GM18507 (cell line): Measurements from ENCODE around the gene DYNC2LI1.
A peak's percentile ranks its signal among the peaks of the same experiment; 100 is the strongest.

Experiments
- DNase-seq: peaks from one replicate; pipeline ENCODE4 v3.0.0; 2011; ENCODE audit warnings: low read depth; ENCODE audit not compliant: insufficient read length; ENCODE audit errors: extremely low spot score
- FAIRE-seq: peaks from 2 replicates; lab custom pipeline; 2011; peaks lifted over from hg19 to GRCh38; lab: Jason Lieb, UNC

The DYNC2LI1 gene

DNA sequence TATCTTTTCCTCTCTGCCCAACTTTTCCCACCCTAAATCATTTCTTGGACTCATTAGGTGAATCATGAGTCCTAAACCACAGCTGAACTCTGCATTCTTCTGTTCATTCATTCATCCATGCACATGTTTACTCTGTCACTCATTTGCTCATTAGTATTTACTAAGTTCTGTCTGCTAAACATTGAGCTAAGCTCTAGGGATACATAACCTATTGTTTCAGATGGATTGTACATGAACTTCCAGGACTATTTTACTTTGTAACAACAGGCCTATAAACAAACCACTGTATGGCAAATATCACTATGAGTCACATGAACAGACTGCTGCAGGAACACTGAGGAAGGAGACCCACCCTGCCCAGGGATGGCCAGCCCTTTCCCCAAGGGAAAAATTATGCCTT is 14.6 kb upstream of the DYNC2LI1 start:
- FAIRE-seq (no peak), DNase-seq (no peak)

DNA sequence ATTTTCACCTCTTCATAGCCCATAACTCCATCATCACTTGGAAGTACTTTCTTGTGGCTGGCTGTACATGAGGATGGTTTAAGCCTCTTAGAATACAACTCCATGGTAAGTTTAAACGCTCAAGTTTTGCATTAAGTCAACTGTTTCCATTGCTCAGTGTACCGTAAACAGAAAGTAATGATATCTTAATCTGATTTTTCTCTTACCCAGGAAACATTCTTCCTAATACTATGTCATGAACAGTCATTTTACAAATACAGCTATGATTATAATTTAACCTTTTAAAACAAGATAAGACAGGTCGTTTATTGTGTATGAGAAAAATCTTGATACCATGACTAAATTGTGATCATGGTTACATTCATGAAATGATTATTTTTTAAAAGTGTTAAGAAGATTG is 11.6 kb upstream of the DYNC2LI1 start:
- DNase-seq (no peak), FAIRE-seq (no peak)

GRCh38 chr2:43763091-43763490 is 10.7 kb upstream of the DYNC2LI1 start:
- FAIRE-seq (no peak), DNase-seq (no peak)

DNA sequence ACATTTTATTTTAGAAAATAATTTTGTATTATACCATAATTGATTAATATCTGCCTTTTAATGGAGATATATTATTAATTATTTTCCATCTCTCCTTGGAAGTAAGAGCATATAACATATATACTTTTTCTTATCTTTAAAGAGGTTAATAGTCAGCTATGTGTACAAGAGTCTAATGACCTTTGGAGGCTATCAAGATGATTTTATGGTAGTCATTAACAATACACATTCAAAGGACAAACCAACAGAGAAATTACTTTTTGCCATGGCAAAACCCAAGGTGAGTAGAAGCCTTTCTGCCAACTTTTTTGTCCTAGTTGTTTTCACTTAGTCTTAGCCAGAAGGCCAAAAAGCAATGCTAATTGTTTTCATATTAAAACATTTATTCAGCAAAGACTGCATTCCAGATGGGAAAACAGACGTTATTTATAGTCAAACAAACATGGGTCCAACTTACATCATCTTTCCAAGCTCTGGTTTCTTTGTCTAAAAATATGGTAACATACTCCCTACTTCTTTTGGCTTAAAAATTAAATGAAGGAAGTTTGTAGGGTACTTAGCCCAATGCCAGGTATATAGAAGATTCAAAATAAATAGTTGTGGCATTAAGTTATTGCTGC is 9.6 kb upstream of the DYNC2LI1 start:
- FAIRE-seq (no peak), DNase-seq (no peak)

GRCh38 chr2:43766006-43766405 is 7.8 kb upstream of the DYNC2LI1 start:
- FAIRE-seq (no peak), DNase-seq (no peak)

- FAIRE-seq: no peak
- DNase-seq: no peak
These were observed 778 bp downstream of the DYNC2LI1 start for GRCh38 chr2:43774617-43775016.

GRCh38 chr2:43776324-43776723 is 2.5 kb downstream of the DYNC2LI1 start:
- DNase-seq: no peak
- no peak for FAIRE-seq

GRCh38 chr2:43777306-43777926 is 3.6 kb downstream of the DYNC2LI1 start:
- FAIRE-seq (no peak), DNase-seq (no peak)

DNA sequence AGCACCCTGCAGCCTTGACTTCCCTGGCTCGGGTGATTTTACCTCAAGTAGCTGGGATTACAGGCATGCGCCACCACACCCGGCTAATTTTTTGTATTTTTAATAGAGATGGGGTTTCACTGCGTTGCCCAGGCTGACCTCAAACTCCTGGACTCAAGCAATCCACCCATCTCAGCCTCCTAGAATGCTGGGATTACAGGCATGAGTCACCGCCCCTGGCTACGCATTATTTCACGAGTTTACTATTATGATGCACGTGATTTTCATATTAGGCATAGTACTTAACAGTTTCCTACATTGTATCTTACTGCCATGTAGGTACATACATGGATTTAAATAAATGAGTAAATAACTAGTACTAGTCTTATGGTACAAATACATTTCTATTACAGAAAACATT is 4.4 kb downstream of the DYNC2LI1 start:
- DNase-seq: no peak

DNA sequence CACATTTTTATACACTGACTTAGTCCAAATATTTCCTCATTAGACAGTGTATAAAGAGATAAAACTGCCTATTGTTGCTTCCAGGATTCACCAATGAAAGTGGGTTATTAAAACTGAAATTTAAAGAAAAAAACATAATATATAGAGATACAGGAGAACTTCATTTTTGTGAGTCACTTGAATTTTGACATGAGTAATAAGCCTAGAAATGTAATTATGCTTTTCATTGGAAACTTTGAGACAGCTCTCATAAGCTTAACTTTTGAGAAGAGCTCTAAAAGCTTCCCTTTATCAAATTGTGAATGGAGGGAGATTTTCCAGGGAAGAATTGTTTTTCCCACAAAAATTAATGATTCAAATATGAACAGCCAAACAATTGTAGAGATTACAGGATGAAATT is 14.1 kb downstream of the DYNC2LI1 start:
- FAIRE-seq: no peak
- DNase-seq: no peak

More for the DNA sequence above, 4.4 kb downstream of the DYNC2LI1 start:
- no peak for FAIRE-seq

GRCh38 chr2:43788646-43789045 is 14.8 kb downstream of the DYNC2LI1 start:
- no peak for DNase-seq
- no peak for FAIRE-seq

DNA sequence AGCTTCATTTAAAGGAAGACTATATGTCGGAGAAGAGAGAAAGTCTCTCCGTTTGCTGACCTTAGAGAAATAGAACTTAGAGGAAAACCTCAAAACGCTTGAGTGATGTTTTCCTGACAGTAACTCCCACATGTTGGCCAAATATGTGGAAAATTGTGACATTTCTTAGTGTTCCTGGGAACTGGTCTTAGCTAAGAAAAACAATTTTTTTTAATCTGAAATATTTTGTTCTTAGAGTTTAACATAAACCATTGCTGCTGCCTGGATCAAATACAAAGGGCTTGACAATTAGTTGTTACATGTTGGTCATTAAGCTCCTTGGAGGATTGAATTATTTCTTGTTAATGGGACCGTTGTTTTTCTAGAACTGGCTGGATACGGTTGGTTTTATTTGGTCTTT is 16.3 kb downstream of the DYNC2LI1 start:
- FAIRE-seq: no peak
- no peak for DNase-seq

DNA sequence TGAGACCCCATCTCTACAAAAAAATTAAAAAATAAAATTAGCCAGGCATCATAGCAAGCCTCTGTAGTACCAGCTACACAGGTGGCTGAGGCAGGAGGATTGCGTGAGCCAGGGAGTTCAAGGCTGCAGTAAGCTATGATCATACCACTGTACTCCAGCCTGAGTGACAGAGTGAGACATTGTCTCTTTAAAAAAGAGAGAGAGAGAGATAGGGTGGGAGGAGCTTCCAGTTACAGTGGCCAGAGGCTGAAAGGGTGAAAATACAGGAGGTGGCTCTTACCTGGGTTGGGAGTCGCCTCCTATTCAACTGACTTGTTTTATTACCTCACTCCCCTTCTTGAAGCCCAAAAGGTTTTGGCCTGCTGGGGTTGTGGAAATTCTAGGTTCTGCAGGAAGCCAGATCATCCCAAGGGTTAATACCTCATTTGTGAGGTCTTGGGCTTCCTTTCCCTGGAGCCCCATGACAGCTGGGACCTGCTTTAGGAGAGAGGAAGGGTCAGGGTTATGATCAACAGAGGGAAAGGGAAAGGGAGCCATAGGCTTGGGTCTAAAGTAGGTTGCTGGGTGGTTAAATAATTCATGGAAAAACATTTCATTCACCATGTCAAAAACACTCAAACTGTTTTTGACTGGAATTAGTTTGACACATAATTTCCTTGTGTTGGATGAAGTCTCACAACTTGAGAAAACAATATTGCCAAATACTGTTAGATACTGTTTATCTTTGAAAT is 17.4 kb downstream of the DYNC2LI1 start:
- FAIRE-seq (no peak), DNase-seq (no peak)

DNA sequence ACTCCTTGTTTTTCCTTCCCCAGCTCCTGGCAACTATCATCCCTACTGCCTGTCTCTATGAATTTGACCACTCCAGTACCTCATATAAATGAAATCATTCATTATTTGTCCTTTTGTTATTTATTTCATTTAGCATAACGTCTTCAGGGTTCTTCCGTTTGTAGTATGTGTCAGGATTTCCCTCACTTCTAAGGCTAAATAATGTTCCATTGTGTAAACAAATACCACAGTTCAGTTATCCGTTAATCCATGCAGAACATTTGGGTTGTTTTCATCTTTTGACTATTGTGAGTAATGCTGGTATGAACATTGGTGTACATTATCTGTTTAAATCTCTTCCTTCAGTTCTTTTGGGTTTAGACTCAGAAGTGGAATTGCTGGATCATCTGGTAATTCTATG is 18.8 kb downstream of the DYNC2LI1 start:
- FAIRE-seq: peak; percentile 79
- no peak for DNase-seq

DNA sequence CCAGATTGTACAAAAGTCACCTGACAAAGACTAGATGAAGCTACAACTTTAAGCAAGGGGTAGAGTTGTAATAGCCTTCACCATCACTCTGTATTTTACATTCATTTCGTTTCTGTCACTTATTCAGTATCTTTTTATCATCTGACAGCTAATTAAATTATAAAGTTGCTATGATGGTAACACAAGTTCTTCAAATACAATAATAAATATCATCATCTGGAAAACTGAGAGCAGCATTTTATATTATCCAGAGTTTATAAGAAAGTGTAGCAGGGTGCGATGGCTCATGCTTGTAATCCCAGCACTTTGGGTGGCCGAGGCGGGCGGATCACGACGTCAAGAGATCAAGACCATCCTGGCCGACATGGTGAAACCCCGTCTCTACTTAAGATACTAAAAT is 21.1 kb downstream of the DYNC2LI1 start:
- DNase-seq (no peak), FAIRE-seq (no peak)

DNA sequence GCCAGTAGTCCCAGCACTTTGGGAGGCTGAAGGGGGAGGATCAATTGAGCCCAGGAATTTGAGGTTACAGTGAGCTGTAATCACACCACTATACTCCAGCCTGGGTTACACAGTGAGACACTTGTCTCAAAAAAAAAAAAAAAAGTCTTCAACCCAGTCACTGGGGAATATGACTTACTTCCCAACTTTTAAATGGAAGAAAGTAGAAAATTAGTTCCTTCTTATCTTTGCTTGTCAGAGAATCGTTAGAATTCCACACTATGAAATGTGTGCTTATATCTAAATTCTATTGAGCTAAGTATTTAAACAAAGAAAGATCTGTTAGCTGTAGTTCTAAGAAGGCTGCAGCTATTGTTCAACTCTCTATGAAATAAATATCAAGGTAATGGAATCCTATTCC is 22.4 kb downstream of the DYNC2LI1 start:
- no peak for DNase-seq
- FAIRE-seq: no peak

- no peak for DNase-seq
- peak; percentile 55 for FAIRE-seq
These were observed 24.5 kb downstream of the DYNC2LI1 start for GRCh38 chr2:43798300-43798699.

DNA sequence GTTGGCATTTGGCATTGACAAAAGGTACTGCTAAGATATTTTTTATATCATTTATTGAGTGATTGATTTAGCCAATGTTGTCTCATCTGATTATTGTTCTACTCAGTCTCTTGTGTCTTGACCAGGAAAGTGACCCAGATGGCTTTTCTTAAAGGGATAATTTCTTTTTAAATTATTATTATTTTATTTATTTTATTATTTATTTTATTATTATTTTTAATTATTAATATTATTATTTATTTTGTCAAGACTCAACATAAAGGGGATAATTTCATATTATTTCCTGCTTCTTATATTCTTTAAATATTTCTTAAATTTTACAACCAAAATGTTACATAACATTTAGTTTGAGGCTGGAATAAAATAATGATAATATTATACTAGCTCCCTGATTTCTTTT is 27.1 kb downstream of the DYNC2LI1 start:
- FAIRE-seq: no peak

DNA sequence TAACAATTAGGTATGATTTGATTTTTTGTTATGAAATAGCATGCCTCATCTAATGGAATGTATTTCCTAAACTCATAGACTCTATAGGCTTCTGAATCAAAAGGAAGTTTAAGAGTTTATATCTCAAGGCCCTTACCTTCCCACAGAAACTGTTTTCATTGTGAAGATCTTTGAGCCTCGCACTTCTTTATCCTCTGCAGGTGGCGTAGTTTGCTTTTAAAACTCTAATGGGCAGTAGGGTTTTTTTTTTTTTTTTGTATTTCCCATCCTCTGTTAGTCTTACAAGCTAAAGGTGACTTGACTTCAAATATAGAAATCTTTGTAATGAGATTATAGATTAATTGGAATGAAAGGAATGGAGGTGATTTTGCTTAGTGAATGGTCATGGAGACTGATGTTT is 28.3 kb downstream of the DYNC2LI1 start:
- no peak for FAIRE-seq

More for the DNA sequence above, 27.1 kb downstream of the DYNC2LI1 start:
- no peak for DNase-seq

DNA sequence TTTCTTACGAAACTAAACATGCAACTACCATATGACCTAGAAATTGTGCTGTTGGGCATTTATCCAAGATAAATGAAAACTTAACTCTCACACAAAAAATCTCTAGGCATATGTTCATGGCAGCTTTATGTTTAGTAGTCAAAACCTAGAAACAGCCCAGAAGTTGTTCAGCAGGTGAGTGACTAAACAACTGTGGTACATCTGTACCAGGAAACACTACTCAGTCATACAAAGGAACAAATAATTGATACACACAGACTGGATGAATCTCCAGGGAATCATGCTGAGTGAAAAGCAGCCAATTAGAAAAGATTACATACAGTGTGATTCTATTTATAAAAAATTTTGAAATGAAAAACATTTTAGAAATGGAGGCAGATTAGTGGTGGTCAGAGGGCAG is 29.3 kb downstream of the DYNC2LI1 start:
- no peak for DNase-seq

More for the DNA sequence above, 28.3 kb downstream of the DYNC2LI1 start:
- no peak for DNase-seq

DNA sequence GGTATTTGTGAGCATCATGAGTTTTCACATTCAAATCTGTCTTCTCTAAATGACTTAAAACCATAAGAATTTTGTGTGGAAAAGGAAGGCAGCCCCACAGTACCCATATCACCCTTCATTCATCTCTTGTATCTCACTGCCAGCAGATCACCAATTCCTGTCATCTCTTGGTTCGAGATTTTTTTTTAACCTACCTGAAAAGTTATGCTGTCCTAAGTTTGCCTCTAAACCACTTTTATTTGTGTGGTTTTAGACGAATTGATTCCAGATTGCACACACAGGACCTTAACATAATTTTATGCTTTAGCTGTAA is 32.8 kb downstream of the DYNC2LI1 start:
- FAIRE-seq (no peak), DNase-seq (no peak)

More for the DNA sequence above, 29.3 kb downstream of the DYNC2LI1 start:
- FAIRE-seq: no peak
